Stimulated activated CD4-positive, alpha-beta T cell treated with anti-CD3 and anti-CD28 coated beads, Interleukin-2, amount 100 ng/mL, for 4 hours (primary cell): ENCODE results near the gene MACROD2.
"Not testable (repeated sequence)": the region's sequence is repeated elsewhere in the genome, so short reads cannot be mapped to it uniquely, and the experiment has no call there.

ENCODE experiments used
- DNase-seq: peaks from one replicate; pipeline ENCODE4 v3.0.0-alpha.2; 2020; ENCODE audit warnings: low read depth

The MACROD2 gene

DNA sequence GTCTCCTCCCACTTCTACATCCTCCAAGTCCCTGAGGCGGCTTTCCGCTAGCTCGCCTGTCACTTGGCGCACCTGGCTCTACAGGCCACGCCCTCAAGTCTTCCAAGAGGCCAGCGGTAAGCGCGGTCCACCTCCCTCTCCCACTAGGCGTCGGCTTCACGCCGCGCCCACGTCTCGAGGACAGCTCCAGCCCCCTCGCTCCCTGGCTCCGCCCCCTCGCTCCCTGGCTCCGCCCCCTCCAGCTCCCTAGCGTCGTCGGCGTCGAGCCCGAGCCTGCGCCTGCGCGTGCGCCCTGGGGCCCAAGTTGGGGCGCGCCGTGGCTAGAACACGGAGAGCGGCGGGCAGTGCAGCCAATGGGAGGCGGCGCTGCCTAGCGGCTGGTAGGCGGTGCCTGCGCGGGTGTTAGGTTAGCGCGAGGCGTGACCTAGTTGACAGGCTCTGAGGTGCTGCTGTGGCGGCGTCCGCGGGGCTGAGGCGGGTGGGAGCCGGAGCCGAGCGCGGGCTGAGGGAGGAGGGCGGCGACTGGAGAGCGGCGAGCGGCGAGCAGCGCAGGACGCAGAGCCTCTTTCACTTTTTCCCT is at the start of gene MACROD2:
MACROD2 (plus strand) TSS at position 431 of the 580 bp plus-strand sequence.
- DNase-seq: peak; percentile 8

DNA sequence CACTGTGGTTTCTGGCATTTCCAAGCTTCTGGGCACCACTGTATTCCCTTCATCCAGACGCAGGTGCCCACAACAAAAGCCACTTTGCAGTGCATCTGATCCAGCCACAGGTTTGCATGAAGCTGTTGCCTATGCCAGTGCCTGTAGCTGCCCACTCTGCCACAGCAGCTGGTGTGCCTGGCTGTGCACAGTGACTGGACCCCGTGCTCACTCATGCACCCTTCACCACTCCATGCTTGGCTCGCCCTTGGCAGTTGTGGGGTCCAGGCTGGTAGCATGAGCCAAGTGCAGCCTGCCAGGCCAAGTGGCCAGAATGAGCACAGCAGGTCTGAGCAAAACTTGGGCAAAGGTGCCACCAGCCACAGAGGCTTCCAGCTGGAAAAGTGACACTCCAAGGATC is 47.6 kb upstream of the MACROD2 start:
- no peak for DNase-seq

DNA sequence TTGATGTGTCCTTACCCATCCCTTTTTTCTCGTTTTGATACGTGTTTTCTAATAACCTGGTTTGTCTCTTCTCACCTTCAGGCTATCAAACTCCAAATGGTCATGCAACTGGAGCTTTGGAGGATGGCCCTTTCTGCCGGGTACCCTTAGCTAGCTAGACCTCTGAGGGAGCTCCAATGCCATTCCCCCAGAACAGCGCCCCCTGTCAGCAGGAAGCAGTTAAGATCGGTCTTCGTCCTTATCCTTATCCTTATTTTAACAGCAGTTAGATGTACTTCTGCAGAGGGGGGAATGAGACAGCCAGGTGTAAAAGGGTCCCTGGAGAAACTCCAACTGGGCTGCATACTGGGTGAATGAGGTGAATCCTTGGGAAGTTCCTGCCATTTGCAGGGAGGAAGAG is 42.1 kb upstream of the MACROD2 start:
- DNase-seq: no peak

GRCh38 chr20:13960119-13960518 is 35.2 kb upstream of the MACROD2 start:
- no peak for DNase-seq

DNA sequence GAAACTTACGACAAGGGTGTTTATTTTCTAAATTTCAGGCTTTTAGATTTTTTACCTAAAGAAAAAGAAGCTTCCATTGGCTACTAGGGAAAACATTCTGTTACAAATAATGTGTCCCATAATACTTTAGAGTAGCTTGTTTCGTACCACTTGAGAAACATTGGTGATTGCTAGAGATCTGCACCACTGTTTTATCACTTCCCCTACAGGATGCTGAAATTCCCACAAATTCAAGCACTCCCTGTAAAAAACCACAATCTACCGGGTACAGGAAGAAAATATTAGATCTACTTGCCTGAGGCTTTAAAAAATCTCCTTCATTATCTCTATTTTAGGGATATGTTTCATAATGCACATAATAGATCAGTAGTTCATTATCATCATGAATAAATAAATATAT is 34.8 kb upstream of the MACROD2 start:
- DNase-seq: no peak

- no peak for DNase-seq
Observed at GRCh38 chr20:13984211-13984610, 11.1 kb upstream of the MACROD2 start.

DNA sequence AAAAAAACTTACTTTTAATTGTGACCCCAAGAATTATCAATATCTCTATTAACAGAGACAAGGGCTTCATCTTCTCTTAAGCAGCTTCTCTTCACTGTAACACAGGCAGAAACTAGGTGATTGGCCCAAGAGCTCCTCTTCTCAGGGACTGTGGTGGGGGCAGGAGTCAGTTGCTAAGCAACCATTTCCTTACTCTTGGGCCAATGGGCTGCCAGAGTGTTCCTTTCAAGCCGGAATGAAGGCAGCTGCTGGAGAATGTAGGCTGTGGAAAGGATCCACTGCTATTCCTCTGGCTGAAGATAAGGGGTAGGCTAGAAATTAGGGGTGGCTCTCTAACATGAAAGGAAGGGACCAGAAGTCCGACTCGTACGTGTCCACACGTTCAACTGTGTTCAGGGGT is 4.9 kb upstream of the MACROD2 start, which contains the start of gene SEL1L2:
SEL1L2 (minus strand) TSS at position 150 of the 400 bp plus-strand sequence; CDS start at position 70, 80 bp downstream.
- DNase-seq: no peak

- no peak for DNase-seq
Observed at GRCh38 chr20:13991311-13991710, 4.0 kb upstream of the MACROD2 start.

GRCh38 chr20:13991955-13992354 is 3.4 kb upstream of the MACROD2 start:
- DNase-seq: not testable (repeated sequence)

DNA sequence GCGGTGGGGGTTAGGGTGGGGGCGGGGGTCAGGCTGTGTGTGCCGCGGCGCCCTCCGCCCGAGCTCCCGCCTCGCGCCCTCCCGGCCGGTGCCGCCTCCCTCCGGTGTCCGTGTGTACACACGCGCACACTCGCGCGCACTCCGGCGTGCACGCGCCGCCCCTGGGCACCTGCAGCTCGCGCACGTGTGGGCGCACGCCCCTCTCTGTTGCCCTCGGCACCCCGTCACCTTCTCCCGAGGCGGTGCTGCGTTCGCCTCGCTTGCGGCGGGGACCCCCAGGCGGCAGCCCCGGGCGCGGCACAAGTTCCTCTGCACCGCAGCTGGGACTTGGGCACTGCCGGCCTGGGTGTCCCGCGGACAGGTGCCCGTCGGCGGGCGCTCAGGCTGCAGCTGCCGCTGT is 525 bp downstream of the MACROD2 start:
- DNase-seq: no peak

DNA sequence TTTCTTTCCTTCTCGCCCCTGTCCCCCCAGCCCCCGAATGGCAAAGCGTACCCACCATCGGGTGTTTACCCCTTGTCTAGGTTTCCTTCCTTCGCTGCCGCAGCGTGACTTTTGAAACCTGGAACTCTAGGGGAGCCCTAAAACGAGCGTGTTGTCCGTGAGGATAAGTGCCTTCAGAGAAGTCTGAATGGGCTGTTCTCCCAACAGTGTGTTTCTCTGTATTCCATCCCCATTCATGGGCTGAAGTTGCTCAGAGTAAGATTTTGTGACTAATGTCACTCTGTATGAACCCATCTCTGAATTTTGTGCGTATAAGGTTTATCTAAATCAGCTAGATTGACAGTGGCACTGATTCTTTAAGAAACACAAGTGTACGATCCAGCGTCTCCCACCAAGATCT is 949 bp downstream of the MACROD2 start:
- no peak for DNase-seq

- no peak for DNase-seq
Observed at GRCh38 chr20:14000917-14001316, 5.6 kb downstream of the MACROD2 start.

DNA sequence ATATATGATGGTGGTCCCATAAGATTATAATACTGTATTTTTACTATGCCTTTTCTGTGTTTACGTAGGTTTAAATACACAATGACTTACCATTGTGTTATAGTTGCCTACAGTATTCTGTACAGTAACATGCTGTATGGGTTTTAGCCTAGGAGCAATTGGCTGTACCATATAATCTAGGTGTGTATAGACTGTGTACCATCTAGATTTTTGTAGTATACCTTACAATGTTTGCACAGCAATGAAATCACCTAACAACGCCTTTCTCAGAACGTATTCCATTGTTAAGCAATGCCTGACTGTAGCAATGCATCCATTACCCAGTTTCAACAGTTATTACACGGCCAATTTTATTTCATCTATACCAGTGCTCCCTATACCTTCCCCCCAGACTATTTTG is 10.7 kb downstream of the MACROD2 start:
- no peak for DNase-seq

DNA sequence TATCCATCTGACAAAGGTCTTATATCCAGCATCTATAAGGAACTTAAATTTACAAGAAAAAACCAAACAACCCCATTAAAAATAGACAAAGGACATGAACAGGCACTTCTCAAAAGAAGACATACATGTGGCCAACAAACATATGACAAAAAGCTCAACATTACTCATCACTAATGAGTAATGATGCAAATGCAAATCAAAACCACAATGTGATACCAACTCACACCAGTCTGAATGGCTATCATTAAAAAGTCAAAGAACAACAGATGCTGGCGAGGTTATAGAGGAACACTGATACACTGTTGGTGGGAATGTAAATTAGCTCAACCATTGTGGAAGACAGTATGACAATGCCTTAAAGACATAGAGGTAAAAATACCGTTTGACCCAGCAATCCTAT is 13.9 kb downstream of the MACROD2 start:
- no peak for DNase-seq

DNA sequence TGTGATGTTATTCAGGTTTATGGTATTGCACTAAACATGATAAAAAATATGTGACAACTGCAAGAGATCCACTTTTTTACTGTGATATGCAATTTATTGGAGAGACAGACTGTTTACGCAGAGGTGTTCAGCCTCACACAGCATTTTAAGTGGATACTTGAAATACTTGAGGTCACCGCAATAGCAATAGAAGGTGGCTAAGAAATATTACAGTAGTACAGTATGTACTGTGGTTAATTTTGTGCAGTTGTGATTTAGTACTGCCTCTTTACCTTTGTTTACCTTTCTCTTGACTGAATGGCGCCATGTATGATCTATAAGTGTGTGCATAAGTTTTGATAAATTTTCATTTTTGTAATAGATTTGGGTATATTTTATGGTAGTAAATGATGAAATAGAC is 17.4 kb downstream of the MACROD2 start:
- DNase-seq: no peak

GRCh38 chr20:14030991-14031390 is 35.7 kb downstream of the MACROD2 start:
- no peak for DNase-seq

GRCh38 chr20:14033310-14033709 is 38.0 kb downstream of the MACROD2 start:
- no peak for DNase-seq

- no peak for DNase-seq
Observed at GRCh38 chr20:14036567-14036966, 41.3 kb downstream of the MACROD2 start.

GRCh38 chr20:14044712-14045276 is 49.5 kb downstream of the MACROD2 start:
- not testable (repeated sequence) for DNase-seq

GRCh38 chr20:14046534-14046933 is 51.2 kb downstream of the MACROD2 start:
- no peak for DNase-seq

GRCh38 chr20:14049111-14049510 is 53.8 kb downstream of the MACROD2 start:
- no peak for DNase-seq

DNA sequence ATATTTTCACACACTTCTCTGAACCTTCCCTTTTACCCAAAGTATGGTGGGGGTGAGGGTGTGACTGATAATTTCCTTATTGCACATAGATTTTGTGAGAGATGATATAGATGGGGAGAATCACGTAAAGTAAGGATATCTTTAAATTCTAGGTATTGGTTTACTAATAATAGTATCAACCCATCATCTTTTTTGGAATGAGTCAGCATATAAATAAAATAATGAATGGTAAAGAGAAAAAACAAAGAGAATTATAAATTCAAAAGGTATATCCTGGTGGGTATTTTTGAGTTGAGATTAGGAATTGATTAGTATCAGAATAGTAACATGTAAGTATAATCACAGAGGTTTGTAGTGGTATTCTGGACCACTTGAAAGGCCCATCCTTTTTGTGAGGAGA is 56.1 kb downstream of the MACROD2 start:
- DNase-seq: no peak

DNA sequence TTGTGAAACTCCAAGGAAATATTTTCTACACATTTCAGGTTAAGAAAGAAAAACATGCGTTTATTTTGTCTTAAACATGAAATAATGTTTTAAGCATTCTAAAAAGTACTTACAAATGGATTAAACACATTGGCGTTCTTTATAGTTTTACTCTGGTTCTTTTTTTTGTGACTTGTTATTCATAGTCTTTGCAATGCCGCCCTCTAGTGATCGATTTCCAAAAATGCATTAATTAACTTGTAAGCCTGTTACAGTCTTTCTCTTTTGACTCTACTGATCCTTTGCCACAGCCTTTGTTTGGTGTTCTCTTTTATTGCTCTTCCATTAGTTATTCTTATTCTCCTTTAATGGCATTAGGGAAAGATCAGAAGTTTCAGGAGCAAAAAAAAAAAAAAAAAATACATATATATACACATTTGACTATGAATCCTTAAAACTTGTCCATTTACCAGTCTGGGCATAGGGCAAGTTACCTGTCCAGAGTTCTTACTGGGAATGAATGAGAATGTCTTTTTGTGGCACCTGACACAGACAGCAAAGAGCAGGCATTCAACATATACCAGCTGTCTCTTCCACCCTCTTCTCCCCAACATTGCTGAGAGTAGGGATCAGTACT is 59.9 kb downstream of the MACROD2 start:
- no peak for DNase-seq

GRCh38 chr20:14062171-14062570 is 66.9 kb downstream of the MACROD2 start:
- DNase-seq: no peak
